ENCODE results near the gene TIMM23B.
"Not testable (repeated sequence)": the region's sequence is repeated elsewhere in the genome, so short reads cannot be mapped to it uniquely, and the experiment has no call there.

DNA sequence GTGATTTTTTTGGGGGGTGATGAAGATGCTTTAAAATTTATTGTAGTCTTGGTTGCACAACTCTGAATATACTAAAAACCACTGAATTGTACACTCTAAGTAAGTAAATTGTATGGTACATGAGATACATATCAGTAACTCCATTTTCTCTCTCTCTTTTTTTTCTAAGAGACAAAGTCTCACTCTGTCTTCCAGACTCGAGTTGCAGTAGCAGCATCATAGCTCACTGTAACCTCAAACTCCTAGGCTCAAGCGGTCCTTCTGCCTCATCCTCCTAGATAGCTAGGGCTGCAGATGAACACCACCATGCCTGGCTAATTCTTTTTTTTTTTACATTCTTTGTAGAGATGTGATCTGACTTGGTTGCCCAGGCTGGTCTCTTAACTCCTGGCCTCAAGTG lies 6.9 kb downstream of the TIMM23B start:
- TF ChIP-seq POLR2A (IDR thresholded peaks at IDR 0.05): not testable (repeated sequence)
- TF ChIP-seq, protein P1, sequence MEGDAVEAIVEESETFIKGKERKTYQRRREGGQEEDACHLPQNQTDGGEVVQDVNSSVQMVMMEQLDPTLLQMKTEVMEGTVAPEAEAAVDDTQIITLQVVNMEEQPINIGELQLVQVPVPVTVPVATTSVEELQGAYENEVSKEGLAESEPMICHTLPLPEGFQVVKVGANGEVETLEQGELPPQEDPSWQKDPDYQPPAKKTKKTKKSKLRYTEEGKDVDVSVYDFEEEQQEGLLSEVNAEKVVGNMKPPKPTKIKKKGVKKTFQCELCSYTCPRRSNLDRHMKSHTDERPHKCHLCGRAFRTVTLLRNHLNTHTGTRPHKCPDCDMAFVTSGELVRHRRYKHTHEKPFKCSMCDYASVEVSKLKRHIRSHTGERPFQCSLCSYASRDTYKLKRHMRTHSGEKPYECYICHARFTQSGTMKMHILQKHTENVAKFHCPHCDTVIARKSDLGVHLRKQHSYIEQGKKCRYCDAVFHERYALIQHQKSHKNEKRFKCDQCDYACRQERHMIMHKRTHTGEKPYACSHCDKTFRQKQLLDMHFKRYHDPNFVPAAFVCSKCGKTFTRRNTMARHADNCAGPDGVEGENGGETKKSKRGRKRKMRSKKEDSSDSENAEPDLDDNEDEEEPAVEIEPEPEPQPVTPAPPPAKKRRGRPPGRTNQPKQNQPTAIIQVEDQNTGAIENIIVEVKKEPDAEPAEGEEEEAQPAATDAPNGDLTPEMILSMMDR (IDR thresholded peaks at IDR 0.05): not testable (repeated sequence)
